ENCODE results near the gene RAD51B. TPM values are rescaled to one million over a fixed set of nuclear protein-coding genes. Genes with fewer than 3 reads are reported as not detected.
A peak's percentile ranks its signal among the peaks of the same experiment; 100 is the strongest.

Gene RAD51B
- total and polyA plus RNA-seq, 2 experiments from 2014 or later = 11.7 to 17.8 TPM

- Histone ChIP-seq H3K9me3 (ENCODE audit: low read depth) (no peaks in the 10 kb centered on the region), H3K4me3 (no peak overlapping the region), H3K36me3 (no peaks in the 10 kb centered on the region), H3K27ac (no peak overlapping the region), H3K4me1 (ENCODE audit: low read depth) (peaks cover 9% of the 10 kb centered on the region), H3K27me3 (no peaks in the 10 kb centered on the region)
- no peak for TF ChIP-seq CTCF (IDR thresholded peaks at IDR 0.05; ENCODE audit: low read depth, low read length)
- DNase-seq (ENCODE audit: low read depth in 1 of 2, low spot score in 1 of 2) = no peak
These were observed 953.3 kb downstream of the RAD51B start for GRCh38 chr14:68772761-68773381.

GRCh38 chr14:68774771-68775613 is 955.4 kb downstream of the RAD51B start:
- Histone ChIP-seq H3K36me3 (no peaks in the 10 kb centered on the region), H3K27me3 (no peaks in the 10 kb centered on the region), H3K27ac (no peak overlapping the region), H3K4me1 (ENCODE audit: low read depth) (peaks cover 20% of the 10 kb centered on the region), H3K9me3 (ENCODE audit: low read depth) (no peaks in the 10 kb centered on the region), H3K4me3 (no peak overlapping the region)
- DNase-seq (ENCODE audit: low read depth in 1 of 2, low spot score in 1 of 2) = no peak
- TF ChIP-seq CTCF (IDR thresholded peaks at IDR 0.05; ENCODE audit: low read depth, low read length) = no peak

GRCh38 chr14:68775614-68776126 is 956.1 kb downstream of the RAD51B start:
- H3K27ac ChIP-seq = no peak overlapping the region
- H3K4me3 ChIP-seq = no peak overlapping the region
- no peak for DNase-seq (ENCODE audit: low read depth in 1 of 2, low spot score in 1 of 2)
- no peaks in the 10 kb centered on the region for H3K27me3 ChIP-seq
- TF ChIP-seq CTCF (IDR thresholded peaks at IDR 0.05; ENCODE audit: low read depth, low read length) = peak; percentile 4
- H3K36me3 ChIP-seq = no peaks in the 10 kb centered on the region
- H3K9me3 ChIP-seq (ENCODE audit: low read depth) = no peaks in the 10 kb centered on the region
- peaks cover 23% of the 10 kb centered on the region for H3K4me1 ChIP-seq (ENCODE audit: low read depth)

- TF ChIP-seq CTCF (IDR thresholded peaks at IDR 0.05; ENCODE audit: low read depth, low read length) = no peak
- no peak overlapping the region for H3K4me3 ChIP-seq
- no peak for DNase-seq (ENCODE audit: low read depth in 1 of 2, low spot score in 1 of 2)
- no peaks in the 10 kb centered on the region for H3K36me3 ChIP-seq
- no peaks in the 10 kb centered on the region for H3K9me3 ChIP-seq (ENCODE audit: low read depth)
- H3K27me3 ChIP-seq = no peaks in the 10 kb centered on the region
- H3K27ac ChIP-seq = no peak overlapping the region
- peaks cover 29% of the 10 kb centered on the region for H3K4me1 ChIP-seq (ENCODE audit: low read depth)
These were observed 958.1 kb downstream of the RAD51B start for GRCh38 chr14:68777644-68778043.

Other genes starting within 250 kb of the RAD51B start
- 11.3 and 18.4 TPM in 2 replicates for gene PIGH, start 219.5 kb upstream of the RAD51B start, total RNA-seq
- gene PIGH, start 219.5 kb upstream of the RAD51B start, polyA plus RNA-seq = 14.3 and 31.3 TPM in 2 replicates
- gene ARG2, start 199.9 kb upstream of the RAD51B start, total RNA-seq = 11.0 and 16.0 TPM in 2 replicates
- gene ARG2, start 199.9 kb upstream of the RAD51B start, polyA plus RNA-seq = 12.9 and 16.1 TPM in 2 replicates
- 64.6 and 77.8 TPM in 2 replicates for gene VTI1B, start 145.1 kb upstream of the RAD51B start, total RNA-seq
- gene VTI1B, start 145.1 kb upstream of the RAD51B start, polyA plus RNA-seq = 124 and 136 TPM in 2 replicates
- 41.7 and 61.2 TPM in 2 replicates for gene RDH11, start 124.0 kb upstream of the RAD51B start, total RNA-seq
- 70.5 and 92.2 TPM in 2 replicates for gene RDH11, start 124.0 kb upstream of the RAD51B start, polyA plus RNA-seq
- 0.48 TPM in 1 of 2 replicates, not detected in the other for gene RDH12, start 117.9 kb upstream of the RAD51B start, total RNA-seq
- 1.7 TPM in 1 of 2 replicates, not detected in the other for gene RDH12, start 117.9 kb upstream of the RAD51B start, polyA plus RNA-seq
- 11.6 and 13.3 TPM in 2 replicates for gene ZFYVE26, start 3.2 kb upstream of the RAD51B start, total RNA-seq
- 3.6 and 3.9 TPM in 2 replicates for gene ZFYVE26, start 3.2 kb upstream of the RAD51B start, polyA plus RNA-seq